DMS79 treated with DMSO at 0.1 percent for 48 hours (cell line): Measurements from ENCODE around the gene PHF3.

Source experiments
- DNase-seq: peaks from one replicate; lab custom pipeline; 2025; lab: John Stamatoyannopoulos, UW

PHF3 gene

DNA sequence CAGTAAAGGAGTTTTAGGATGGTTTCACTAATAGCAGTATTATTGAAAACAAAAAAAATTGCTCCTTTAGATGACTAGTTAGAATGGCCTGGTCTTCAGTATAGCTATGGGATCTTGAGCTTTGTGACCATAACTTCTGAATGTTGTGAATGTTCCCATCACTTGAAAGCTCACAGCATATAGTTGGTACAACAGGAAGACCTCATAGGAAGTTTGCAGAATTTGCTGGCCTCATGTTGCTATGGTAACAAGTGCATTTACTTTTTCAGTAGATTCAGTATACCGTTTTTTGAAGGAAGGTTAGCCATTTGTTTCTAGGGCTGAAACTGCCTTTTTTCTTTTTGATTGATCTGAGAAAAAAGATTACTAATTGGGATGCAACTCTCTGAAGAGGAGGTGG is 8.3 kb downstream of the PHF3 start:
- no peak for DNase-seq

DNA sequence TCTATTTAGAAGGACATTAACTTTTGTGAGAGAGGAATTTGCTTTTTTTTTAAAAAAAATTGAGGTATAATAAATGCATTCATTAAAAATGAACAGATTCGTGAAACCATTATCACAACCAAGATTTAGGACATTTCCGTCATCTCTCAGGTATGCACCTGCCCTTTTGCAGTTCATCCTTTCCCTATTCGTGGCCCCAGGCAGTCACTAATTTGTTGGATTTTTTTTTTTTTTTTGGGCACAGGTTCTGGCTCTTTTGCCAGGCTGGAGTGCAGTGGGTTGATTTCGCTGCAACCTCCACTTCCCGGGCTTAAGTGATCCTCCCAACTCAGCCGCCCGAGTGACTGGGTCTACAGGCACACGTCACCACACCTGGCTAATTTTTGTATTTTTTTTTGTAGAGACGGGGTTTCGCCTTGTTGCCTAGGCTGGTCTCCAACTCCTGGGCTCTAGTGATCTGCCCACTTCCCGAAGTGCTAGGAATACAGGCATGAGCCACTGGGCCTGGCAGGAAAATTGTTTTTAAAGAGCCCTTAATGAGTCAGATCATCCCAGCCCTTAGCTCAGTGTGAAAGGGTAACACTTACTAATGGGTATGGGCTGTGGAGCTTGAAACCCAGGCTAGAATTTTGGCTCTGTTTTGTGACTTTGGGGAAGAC is 9.2 kb downstream of the PHF3 start:
- no peak for DNase-seq

DNA sequence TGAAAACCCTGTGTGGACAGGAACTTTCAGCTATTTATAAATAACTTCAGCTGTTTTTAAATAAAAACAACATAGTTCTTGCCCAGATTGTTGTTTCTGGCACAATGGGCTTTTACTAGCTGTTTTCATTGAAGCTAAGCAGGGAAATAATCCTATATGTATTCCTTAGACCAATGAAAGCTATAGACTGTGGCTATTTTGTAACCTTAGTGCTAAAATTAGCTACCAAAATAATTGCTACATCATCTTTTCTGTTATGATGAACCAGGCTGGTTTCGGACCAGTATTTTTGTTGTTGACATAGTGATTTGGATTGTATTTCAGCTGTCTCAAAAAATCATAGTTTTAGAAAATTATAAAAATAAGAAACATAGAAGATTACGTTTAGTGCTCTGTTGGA is 13.7 kb downstream of the PHF3 start:
- DNase-seq, result no peak

DNA sequence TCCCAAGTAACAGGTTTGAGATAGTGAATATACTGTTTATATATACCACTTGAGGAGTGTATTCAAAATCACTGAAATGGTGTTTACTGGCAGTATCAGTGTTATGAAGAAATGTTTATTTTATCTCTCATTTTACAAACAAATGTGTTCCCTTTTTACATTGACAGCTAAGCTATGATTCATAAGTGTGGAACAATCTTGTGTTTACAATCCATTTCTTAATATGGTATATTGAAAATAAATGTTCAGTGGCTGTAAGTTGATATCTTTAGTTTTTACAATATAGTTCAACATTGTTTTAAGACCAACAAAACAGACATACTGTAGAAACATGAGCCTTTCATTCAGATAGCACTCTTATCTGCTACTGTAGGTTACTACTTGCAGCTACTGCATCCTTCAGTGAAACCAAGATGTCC is 14.3 kb downstream of the PHF3 start:
- no peak for DNase-seq

DNA sequence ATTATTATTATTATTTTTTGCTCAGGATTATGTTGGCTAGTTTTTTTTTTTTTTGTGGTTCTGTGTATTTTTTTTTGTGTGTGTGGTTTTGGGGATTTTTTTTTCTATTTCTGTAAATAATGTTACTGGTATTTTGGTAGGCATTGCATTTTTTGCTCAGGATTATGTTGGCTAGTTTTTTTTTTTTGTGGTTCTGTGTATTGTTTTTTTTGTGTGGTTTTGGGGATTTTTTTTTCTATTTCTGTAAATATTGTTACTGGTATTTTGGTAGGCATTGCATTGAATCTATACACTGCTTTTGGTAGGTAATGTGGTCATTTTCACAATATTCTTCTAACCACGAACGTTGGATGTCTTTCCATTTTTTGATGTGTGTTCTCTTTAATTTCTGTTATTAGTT is 17.4 kb downstream of the PHF3 start:
- DNase-seq, result no peak

DNA sequence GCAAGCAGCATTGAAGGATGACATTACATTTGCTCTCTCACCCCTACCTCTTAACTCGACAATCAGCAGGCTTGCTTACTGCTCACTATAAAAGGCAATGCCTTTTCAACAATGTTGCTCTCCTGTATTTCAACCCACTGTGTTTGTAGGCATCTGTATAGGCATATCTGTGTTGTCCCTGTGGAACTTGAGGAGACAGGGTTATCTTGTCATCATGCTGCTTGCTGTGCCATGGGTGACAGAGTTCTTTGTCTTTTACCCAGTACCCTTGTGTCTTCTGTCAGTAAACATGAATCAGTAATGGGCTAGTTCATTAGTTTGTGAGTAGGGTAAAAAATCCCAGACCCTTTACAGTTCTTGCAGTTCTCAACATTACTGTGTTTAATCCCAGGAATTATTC is 25.2 kb downstream of the PHF3 start:
- DNase-seq, result no peak

DNA sequence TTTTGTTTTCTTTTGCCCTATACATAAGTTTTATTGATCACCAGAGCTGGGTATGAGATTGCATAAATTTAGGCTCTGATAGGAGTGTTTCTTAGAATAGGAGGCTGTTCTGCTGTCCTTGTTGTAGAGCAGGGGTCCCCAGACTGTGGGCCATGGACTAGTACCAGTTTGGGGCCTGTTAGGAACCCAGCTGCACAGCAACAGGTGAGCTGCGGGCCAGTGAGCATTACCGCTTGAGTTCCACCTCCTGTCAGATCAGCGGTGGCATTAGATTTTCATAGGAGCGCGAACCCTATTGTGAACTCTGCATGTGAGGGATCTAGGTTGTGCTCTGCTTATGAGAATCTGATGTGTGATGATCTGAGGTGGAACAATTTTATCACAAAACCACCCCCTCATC is 26.2 kb downstream of the PHF3 start:
- no peak for DNase-seq

DNA sequence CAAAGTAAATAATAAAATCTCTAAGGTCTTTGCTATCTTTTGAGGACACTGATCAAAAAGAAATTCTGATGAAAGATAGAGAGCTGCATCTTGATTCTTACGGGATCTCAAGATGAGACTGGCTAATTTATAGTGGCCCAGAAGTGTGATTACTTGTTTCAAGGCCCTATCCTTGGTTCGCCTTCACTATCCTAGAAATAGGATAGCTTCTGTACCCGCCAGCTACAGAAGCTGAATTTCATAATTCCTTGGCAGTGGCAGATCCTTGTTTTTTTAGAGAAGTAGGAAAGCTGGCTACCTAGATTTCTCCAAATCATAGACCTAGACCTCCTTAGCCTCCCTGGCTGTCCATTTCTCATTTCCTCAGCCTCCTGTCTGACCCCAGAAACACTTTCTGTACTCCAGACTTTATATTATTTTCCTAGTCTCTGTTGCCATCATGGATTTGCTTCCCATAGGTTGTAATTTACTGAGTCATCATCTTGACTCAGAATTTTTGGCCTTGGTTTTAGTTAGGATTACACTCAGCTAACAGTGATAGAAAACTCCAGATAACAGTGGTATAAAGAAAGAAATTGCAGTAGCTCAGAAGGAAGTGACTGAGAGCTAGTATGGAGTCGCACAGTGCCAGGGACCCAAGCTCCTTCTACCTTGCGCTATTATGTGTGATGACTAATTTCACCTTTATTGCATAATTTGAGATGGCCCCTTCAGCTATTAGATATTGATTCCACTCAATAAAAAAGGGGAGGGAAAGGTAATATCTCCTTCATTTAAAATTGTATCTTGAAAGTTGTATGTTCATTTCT is 27.7 kb downstream of the PHF3 start:
- DNase-seq, result no peak

DNA sequence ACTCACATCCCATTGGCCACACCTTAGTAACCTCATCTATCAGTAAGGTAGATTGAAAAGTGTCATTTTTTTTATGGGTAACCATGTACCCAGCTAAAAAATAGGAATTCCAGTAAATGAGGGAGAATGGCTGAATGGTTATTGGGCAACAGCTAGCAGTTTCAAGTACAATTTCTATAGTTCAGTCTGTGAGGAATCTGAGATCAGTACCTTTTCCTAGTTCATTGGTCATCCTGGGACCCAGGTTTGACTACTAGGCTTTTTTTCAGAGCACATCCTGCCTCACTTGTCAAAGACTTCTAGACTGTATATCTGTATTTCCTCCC is 28.3 kb downstream of the PHF3 start:
- no peak for DNase-seq

DNA sequence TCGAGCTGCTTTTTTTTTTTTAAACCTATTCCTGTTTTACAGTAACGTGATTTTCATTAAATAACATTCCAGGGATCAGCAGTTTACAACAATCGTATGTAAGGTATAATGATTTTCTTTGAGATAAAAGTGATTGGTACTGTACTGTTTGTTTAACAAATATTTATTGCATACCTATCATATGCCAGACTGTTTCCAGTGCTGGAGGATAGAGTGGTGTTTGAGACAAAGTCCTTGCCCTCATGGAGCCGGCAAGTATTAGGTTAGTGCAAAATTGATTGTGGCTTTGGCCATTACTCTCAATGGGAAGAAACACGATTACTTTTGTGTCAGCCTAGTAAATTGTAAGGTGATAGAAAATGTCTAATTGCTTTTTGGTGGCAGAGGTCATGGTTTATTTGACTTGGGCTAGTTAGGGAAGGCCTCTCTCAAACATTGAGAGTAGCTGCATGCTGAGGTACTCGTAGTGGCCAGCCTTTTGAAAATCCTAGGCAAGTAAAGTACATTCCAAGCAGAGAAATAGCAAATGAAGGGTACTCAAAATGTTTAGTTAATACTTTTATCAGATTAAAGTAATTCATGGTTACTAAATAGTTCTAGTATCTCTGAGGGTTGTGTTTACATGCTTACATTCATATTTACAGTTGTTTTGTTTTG is 35.6 kb downstream of the PHF3 start:
- DNase-seq, result no peak

DNA sequence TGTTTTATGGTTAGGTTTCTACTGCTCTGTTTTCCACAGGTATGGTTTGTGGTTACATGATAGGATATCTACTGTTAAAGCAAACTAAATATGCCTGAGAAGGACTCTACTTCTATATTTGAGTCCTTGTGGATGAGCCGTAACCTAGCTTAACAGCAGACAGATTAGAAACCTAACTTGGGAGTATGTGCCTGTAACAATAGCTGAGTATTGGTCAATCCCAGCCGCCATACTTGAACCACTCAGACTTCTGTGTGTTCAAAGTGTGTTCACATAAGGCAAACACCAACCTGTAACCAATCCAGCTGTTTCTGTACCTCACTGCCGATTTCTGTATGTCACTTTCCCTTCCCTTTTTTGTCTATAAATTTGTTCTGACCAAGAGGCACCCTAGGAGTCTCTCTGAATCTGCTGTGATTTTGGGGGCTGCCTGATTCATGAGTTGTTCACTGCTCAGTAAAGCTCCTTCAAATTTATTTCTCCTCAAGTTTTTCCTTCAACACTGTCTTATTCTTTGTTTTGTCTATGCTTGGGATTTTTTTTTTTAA is 37.1 kb downstream of the PHF3 start:
- DNase-seq, result no peak

DNA sequence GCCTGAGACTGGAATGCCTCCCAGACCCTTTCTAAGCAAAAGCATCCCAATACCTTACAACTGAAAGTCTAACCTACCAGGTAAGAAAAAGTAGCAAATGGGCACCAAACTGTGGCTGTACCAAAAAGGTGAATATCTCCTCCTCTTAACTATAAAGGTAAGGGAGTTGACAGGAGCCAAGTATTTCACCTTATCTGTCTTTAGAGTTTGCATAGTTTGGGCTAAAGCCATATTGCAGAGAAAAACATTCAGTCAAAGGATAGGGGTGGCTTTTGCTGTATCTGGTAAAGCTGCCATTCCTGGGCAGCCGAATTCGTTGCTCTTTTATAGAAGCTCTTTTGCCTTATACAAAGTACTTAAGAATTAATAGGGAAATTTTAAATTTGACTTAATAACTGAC is 38.1 kb downstream of the PHF3 start:
- no peak for DNase-seq

DNA sequence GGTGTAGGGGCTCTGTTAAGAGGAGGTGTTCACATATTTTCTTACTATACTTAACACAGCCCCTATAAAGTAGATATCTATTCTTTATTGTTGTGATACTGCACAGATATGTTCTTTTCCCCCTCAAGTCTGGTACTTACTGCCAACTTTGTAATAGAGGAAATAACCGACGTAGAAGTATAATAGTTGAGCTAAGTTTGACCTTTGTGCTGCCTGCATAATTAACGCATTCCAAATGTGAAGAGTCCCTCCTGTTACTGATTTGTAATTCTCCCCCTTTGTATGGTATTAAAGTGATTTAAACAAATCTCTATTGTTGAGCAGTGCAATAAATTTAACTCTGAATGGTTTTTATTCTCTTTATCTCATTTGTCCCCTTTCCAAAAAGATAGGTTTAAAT is 39.0 kb downstream of the PHF3 start:
- DNase-seq, result no peak

DNA sequence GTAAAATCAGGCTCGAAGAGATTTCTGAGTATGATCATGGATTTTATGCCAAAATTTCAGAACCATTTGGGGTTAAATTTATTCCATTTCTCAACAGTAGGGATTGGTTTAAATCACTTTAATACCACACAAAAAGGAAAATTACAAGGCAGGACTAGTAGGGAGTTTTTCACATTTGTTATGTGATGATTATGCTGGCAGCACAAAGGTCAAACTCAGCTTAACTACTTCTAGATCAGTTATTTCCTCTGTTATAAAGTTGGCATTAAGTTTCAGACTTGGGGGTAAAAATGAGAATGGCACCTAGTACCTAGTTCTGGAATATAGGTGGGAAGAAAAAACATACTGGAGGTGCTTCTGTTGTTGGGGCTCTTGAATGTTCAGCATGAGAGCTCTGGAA is 39.5 kb downstream of the PHF3 start:
- DNase-seq, result no peak

DNA sequence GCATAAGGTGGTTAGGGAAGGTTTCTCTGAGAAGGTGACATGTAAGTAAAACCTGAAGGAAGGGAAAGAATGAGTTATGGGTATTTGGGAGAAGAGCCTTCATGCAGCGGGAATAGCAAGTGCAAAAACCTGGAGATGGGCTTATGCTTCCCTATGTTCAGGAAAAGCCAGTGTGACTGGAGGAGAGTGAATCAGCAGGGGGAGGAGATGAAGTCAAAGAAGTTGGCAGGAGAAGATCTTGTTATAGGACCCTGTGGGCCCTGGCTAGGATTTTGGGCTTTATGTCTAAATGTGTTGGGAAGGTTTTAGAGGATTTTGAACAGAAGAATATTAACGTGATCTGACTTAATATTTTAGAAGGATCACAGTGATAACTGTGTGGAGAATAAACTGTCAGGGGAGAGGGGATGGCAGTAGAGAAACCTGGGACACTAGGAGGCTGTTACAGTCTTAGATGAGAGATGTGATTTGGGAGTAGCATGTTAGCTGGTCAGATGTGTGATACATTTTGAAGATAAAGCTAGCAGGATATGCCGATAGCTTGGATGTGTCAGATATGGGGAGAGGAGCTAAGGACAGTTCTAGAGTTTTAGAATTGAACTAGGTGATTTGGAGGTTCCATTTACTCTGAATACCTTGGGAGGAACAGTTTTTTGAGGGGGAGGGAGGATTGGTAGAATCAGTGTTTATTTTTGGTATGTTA is 41.0 kb downstream of the PHF3 start:
- DNase-seq, result no peak

DNA sequence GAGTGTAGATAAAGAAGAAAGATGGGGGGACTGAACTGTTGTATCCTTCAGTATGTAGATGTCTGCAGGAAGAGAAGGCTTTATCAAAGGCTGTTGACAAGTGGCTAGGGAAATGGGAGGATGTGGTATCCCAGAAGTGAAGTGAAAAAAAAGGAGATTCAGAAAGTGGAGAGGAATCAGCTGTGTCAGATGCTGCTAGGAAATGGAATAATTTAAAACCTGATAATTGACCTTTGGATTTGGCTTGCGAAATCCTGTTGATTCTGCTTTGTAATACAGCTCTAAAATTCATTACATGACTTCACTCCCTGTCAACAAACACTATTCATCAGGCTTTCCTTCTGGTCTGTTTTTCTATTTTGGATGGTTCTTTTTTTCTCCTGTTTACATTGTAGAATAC is 41.7 kb downstream of the PHF3 start:
- DNase-seq, result no peak

DNA sequence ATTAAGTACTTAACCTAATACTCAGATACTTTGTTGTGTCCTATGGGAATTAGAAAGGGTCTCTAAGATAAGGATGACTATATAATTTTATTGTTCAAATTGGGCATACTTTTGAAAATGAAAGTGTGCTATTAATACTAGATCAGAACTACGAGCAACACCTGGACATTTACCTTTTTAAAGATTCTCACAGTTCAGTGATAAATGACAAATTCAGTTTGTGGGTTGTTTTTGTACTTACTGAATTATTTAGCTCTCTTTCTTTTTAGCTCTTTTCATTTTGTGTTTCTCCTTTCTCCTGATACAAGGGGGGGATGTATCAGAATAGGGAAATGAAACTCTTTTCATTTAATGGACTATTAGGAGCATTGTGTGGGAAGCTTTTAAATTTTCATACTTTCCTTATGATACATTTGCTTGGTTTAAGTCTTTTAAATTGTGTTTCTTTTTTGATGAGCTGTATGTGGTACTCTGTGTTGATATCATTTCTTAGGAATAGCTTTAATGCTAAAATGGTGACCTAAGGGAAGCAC is 47.5 kb downstream of the PHF3 start:
- DNase-seq, result no peak

DNA sequence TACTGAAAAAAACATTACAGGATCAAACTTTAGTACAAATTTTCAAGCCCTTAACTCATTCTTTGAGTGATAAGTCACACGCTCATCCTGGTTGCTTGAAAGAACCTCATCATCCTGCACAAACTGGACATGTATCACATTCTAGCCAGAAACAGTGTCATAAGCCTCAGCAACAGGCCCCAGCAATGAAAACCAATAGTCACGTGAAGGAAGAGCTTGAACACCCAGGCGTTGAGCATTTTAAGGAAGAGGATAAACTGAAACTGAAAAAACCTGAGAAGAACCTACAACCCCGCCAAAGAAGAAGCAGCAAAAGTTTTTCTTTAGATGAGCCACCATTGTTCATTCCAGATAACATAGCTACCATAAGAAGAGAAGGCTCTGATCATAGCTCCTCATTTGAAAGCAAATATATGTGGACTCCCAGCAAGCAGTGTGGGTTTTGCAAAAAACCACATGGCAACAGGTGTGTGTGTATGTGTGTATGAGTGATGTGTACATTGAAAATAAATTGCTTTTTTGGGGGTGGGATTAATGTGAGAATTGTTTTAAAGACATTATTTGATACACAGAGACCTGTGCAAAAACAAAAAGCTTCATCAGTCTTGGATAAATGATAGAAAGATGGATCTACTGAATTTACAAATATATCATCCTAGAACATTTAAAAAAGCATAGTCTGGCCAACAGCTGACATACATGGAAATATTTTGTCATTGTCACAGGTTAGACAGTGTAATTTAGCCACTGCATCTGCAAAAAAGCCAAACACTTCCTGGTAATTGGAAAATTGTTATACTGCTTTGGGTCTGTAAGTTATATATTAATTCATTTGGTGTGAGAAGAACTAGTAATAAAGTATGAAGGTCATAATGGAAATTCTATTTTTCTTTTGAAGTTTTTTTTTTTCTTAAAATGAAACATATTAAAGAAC is 50.1 kb downstream of the PHF3 start:
- no peak for DNase-seq

DNA sequence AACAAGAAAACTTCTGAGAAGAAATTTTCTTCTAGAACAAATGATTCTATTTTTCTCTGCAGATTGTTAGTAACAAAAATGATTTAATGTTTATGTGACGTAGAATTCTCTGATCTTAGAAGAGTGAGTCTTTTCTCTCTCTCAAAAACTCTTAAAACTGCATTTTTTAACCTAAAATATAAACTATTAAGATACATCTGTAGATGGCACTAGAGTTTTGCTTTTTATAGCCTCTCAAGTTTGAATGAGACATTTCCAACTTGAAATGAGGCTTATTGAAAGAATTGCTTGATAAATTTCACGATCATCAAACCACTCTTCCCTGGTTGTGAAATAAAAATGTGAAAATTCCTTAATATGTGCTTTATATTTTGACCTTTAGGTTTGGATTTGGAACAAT is 53.8 kb downstream of the PHF3 start:
- no peak for DNase-seq

DNA sequence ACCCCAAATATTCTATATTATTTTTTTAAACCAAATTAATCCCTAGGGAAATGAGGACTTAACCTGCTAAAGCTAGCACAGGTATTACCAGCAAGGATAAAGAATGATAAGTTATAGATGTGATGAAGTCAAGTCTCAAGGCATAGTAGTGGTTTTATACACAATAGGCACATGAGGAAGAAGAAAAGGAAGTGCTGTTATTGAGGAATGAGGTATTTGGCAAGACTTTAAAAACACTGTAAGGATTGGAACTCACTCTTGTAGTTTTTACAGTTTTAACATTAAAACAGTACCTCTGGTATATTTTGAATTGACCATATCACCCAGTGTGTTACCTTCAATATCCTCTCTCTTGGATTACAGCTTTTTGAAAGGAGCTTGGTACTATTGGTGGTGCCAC is 54.6 kb downstream of the PHF3 start:
- no peak for DNase-seq

DNA sequence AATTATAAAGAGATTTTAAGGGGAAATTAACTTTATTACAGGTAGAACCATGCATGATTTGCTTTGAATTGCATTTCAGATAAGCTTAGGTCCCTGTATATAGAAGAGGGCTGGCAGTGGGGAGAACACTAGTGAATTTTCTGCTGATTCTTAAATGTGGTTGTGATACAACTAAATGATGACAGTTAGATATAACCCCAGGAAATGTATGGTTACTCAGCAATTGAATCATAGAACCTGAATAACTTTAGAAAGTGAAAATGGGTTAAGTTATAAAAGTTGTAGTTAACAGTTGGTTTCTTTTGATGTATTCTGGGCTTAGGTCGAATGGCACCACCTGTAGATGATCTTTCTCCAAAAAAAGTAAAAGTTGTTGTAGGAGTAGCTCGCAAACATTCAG is 70.1 kb downstream of the PHF3 start:
- no peak for DNase-seq
